T-helper 1 cell (primary cell): Measurements from ENCODE around the gene RHBDL3.
"Not testable (repeated sequence)": the region's sequence is repeated elsewhere in the genome, so short reads cannot be mapped to it uniquely, and the experiment has no call there.

Experiments used
- DNase-seq, 5 donors: peaks; one replicate each; pipeline ENCODE4 v3.0.0-alpha.2; 2012 to 2020
- total RNA-seq, 4 donors: gene quantifications; one replicate each; lab custom pipeline; 2026; lab: John Stamatoyannopoulos, UW

The RHBDL3 gene, protein sequence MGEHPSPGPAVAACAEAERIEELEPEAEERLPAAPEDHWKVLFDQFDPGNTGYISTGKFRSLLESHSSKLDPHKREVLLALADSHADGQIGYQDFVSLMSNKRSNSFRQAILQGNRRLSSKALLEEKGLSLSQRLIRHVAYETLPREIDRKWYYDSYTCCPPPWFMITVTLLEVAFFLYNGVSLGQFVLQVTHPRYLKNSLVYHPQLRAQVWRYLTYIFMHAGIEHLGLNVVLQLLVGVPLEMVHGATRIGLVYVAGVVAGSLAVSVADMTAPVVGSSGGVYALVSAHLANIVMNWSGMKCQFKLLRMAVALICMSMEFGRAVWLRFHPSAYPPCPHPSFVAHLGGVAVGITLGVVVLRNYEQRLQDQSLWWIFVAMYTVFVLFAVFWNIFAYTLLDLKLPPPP
- total RNA-seq, result 0 to 0.30 (median 0.20) reads per million in 4 donors

DNA sequence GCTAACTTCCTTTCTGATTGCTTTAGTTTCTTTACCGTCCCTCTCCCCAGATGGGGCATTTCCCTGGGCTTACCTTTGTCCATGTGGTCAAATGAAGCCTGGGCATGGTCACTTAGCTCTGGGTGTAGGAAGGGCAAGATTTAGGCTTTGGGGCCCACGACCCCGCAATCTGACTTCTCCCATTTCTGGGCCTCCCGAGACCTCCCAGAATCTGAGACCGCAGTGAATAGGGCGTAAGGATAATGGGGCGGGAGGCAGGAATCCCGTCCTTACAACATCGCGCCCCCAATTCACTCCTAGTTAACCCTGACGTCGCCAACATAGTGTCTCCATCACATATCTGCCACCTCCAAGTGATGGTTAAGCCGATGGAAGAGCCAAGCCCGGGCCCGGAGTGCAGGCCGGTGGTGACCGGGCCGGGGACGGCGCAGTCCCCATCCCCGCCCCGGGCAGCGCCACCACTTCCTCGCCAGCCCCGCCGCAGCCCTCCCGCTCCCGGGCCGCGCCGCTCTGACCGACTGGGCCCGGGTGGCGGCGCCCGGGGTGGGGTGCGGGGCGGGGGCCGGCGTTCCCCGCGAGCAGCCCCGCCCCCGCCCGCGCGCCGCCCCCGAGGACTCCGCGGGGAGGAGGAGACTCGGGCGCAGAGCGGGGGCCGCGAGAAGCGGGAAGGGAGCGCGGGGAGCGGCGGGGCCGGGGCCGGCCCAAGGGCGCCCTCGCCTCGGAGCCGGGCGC is at the start of gene RHBDL3:
Gene RHBDL3, plus strand, starts transcription at position 641 of the 732 bp plus-strand sequence. CDS start 358 bp downstream, outside the sequence.
- DNase-seq, result peak in 1 of 5 donors; percentile 21

DNA sequence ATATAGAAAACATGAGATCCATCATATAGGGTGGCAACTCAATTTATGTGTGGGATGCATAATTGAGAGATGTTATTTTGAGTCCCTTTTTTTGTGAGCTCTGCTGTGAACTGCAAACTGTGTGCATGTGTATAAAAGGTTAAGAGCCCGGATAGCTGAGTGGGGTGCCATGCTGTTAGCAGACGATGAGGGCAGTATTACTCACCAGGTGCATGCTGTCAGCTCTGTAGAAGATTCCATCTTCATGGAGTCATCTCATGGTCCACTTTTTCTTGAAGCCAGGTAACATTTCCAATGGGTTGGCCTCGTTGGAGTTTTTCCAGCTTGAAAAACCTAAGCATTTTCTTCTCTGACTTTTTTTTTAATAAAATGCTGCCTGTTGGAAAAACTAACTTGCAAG is 43.0 kb upstream of the RHBDL3 start:
- no peak for DNase-seq

DNA sequence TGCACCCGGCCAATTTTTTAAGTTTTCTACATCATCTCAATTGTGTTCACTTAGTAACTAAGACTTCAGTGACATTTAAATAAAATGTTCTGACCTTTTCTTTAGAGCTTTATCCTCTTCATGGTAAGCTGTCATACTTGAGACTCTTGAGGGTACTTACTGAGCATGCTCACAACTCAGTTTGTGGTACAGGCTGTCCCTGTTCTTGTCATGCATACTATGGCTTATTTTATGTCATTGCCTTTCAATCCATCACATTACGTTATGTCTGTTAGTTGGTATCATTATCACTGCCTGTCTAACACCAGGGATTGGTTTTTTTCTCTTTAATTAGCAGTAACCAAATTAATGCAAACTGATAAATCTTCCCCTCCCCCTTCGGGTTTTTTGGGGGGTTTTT is 41.9 kb upstream of the RHBDL3 start:
- DNase-seq, result no peak

DNA sequence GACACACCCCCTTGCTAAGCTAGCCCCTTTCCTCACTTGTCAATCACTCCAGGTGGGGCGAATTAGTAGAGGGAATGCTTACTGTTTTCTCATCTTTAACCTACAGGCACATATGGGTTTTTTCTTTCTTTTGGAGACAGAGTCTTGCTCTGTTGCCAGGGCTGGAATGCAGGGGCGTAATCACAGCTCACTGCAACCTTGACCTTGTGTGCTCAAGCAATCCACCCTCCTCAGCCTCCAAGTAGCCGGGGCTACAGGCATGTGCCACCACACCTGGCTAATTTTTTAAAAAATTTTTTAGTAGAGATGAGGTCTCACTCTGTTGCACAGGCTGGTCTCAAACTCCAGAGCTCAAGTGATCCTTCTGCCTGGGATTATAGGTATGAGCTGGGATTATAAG is 38.7 kb upstream of the RHBDL3 start:
- DNase-seq, result no peak

- no peak for DNase-seq
These were observed 37.7 kb upstream of the RHBDL3 start for GRCh38 chr17:32227910-32228309.

DNA sequence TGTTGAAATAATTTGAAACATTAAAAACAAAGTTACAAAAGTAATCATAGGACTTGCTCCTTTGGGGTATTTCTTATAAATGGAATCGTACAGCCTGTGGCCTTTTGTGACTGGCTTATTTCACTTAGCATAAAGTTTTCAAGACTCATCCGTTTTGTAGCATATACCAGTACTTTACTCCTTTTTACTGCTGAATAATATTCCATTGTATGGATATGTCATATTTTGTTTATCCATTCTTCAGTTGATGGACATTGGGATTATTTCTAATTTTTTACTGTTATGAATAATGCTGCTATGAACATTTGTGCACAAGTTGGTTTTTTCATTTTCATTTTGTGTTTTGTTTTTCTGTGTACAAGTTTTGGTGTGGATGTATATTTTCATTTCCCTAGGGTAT is 30.0 kb upstream of the RHBDL3 start:
- no peak for DNase-seq

DNA sequence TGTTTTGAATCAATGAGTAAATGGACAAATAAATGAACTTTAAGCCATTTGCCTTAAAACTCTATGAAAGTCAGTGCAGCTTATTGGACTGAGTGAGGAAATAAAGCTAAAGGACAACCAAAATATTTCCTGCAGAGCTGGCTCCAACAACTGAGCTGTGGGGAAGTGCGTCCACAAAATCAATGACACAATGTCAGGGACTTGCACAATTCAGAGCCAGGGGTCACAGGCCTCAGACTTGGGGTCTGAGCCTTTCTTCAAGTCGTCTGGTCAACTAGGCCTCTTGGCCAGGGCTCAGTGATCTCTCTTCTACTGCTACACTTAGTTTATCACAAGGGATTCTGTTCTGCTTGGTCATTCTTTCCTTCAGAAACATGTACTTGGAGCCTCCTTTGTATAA is 26.2 kb upstream of the RHBDL3 start:
- no peak for DNase-seq

GRCh38 chr17:32240750-32241149 is 24.9 kb upstream of the RHBDL3 start:
- no peak for DNase-seq

- no peak for DNase-seq
These were observed 24.0 kb upstream of the RHBDL3 start for GRCh38 chr17:32241640-32242039.

- DNase-seq, result no peak
These were observed 16.2 kb upstream of the RHBDL3 start for GRCh38 chr17:32249475-32249874.

DNA sequence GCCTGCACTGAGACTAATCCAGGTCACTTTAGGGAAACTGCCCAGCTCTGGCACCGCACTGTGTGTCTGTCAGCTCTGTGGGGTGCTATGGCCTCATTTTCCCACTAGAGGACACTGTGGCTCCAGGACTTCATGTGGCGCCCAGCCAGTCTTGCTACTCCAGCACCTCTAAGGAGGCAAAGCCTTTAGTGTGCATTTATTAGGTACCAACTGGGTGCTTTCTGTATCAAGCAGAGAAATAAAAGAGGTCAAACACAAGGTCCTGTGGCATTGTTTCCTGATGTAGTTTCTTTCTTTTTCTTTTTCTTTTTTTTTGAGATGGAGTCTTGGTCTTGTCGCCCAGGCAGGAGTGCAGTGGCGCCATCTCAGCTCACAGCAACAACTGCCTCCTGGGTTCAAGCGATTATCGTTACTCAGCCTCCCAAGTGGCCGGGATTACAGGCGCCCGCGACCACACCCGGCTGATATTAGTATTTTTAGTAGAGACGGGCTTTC is 12.5 kb upstream of the RHBDL3 start:
- DNase-seq, result peak in 3 of 5 donors; percentile 41 to 69 (median 42)

- no peak for DNase-seq
These were observed 9.5 kb upstream of the RHBDL3 start for GRCh38 chr17:32256012-32256700.

- DNase-seq, result no peak
These were observed 9.0 kb upstream of the RHBDL3 start for GRCh38 chr17:32256701-32257019.

DNA sequence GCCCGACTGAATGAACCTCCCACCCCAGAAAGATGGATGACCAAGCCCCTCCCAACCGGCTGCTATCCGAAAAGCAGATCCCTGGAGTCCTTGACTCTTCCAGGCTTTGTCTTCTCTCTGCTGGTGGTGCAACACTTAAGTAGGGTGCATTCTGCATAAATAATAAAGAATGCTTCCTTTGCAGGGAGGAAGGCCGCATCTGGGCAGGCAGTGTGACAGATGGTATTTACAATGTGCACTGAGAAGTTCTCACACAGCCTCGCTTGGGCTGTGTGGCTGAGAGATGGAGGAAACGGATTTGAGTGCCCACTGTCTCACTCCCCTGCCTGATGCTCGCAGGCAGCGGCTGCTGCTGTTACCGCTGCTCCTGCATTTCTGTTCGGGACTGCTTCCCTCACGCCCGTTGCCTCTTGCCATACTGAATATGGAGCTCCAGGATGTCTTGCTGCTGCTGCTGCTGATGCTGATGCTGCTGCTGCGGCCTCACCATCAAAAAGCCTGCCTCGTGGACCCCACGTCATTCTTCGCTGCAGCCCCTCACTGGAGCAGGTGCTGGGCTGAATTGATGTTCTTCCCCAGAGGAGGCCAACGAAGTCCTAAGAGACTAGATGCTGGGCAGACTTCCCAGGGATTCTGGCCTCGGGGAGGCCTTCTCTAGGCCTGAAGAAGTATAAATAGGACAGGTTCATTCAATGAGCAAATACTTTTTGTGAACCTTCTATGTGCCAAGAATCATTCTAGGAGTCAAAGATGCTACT is 7.1 kb upstream of the RHBDL3 start:
- DNase-seq, result no peak

DNA sequence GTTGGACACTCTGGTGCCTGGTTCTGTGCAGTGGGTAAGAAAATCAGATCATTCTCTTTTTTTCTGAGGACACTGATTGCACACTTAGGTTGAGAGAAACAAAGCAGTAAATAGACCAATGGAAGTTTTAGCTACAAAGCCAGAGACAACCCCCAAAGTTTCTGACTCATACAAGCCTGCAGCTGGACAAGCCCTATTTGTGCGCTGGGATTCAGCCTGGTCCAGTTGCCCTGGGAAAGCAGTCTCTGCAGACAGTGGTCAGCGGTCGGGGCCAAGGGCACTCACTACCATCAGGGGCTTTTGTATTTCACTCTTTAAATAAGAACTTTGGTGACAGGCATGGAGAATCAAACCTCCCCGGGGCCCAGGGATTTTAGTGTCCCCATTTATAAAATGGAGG is 6.0 kb upstream of the RHBDL3 start:
- DNase-seq, result no peak

DNA sequence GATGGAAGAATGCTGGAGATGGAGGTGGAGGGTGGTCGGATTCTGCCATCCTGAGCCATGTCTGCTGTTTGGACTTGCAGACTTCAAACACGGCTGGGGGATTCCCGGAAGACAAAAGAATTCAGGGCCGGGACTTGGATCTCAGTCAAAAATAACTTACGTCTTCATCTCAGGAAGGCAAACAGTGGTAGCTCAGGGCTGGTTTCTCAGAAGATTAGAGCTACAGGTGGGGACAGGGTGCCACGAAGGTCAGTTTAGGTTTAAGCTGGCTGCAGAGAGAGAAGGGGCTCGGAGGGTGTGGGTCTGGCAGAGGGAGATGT is 4.3 kb upstream of the RHBDL3 start:
- DNase-seq, result no peak

- DNase-seq, result no peak
These were observed 3.6 kb upstream of the RHBDL3 start for GRCh38 chr17:32261936-32262510.

DNA sequence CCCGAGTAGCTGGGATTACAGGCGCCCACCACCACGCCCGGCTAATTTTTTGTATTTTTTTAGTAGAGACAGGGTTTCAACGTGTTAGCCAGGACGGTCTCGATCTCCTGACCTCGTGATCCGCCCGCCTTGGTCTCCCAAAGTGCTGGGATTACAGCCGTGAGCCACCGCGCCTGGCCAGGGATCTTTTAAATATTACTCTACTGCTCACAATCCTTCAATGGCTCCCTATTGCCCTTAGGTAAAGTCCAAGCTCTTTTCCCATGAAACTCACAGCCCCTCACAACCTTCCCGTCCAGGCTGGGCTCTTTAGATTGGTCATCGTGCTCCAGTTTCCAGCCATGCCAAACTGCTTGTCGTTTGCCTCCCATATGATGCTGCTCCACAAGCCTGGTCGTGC is 2.1 kb upstream of the RHBDL3 start:
- DNase-seq, result not testable (repeated sequence)

- DNase-seq, result no peak
These were observed 1.4 kb upstream of the RHBDL3 start for GRCh38 chr17:32264140-32264799.

GRCh38 chr17:32264823-32265191 is 825 bp upstream of the RHBDL3 start:
- no peak for DNase-seq

DNA sequence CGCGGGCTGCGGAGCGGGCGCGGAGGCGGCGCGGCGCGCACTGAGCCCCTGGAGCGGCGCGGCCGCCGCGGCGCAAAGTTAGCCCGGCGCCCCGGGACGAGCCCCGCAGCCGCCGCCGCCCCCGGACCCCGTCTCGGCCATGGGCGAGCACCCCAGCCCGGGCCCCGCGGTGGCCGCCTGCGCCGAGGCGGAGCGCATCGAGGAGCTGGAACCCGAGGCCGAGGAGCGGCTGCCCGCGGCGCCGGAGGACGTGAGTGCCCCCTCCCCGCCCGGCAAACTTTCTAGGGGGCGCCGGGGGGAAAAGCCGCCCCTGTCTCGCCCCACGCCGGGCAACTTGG is 388 bp downstream of the RHBDL3 start:
- DNase-seq, result no peak
